Stimulated activated CD8-positive, alpha-beta memory T cell treated with anti-CD3 and anti-CD28 coated beads, Interleukin-7, amount 100 ng/mL, for 24 hours (primary cell): ENCODE measurements around the gene MRPL42.
"Not testable (repeated sequence)": the region's sequence is repeated elsewhere in the genome, so short reads cannot be mapped to it uniquely, and the experiment has no call there.

ENCODE experiments used
- DNase-seq: peaks from one replicate; pipeline ENCODE4 v3.0.0-alpha.2; 2020; ENCODE audit warnings: low read depth

MRPL42 gene

DNA sequence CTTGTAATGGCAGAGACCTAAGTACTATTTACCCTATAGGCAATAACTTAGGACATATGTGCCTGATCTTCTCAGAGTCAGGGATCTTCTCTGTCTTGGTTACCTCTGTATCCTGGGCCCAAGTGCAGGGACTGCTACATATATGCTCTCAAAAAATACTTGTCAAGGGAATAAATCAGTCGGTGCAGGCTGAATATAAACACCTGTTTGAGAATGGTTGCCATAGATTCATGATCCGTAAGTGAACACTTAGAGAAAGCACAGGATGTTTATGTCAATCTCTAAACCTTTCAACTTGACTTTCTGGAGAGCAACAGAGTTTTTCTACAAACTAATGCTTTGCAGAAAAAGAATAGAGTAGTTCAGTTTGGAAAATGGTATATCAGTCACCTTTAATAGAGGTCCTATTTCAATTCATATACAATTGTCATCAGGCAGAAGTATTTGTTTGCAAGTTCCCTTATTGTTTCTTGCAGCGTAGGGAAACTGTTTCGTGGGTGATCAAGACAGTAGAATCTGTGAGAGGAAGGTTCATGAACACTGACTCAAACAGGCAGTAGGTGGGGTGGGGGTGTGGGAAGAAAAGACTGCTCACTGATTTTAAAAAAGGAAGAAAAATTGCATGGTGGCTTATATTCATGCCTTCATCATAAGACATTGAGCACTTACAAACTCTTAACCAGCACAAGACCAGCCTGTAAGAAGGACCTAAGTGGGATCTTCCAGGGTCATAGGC lies 19.6 kb upstream of the MRPL42 start:
- DNase-seq, result no peak

DNA sequence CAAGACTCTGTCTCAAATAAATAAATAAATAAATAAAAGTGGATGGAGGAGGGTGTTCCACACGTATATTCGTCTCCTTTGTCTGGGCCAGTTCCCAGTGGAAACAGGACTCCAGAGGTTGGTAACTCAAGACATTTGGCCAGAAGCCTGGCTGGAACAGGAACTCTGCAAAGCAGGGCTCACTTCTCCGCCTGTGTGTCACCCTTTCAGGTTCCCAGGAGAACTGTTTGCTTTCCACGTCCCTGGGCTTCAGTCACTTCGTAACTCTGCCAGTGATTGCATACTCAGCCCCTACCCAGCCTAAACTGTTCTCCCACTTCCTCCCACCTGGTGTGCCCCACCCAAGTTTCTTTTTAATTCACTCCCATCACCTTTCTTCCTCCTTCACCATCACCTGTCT lies 18.5 kb upstream of the MRPL42 start:
- DNase-seq, result no peak

DNA sequence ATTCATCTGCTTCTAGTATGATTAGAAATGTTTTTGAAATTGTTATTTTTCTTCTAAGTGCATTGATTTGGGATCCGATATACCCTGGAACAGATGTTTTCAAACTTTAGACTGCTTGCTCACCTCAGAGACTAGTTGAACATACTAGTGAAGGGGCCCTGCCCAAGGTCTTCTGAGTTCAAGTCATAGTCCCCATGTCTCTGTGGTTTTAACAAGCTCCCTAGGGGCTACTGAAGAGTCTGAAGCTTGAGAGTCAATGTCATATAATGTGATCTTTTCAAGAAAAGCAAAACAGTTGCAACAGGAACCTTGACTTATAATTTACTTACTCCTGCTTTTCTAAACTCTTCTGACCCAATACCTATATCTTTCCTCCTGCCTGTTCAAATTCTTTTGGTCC lies 18.0 kb upstream of the MRPL42 start:
- no peak for DNase-seq

DNA sequence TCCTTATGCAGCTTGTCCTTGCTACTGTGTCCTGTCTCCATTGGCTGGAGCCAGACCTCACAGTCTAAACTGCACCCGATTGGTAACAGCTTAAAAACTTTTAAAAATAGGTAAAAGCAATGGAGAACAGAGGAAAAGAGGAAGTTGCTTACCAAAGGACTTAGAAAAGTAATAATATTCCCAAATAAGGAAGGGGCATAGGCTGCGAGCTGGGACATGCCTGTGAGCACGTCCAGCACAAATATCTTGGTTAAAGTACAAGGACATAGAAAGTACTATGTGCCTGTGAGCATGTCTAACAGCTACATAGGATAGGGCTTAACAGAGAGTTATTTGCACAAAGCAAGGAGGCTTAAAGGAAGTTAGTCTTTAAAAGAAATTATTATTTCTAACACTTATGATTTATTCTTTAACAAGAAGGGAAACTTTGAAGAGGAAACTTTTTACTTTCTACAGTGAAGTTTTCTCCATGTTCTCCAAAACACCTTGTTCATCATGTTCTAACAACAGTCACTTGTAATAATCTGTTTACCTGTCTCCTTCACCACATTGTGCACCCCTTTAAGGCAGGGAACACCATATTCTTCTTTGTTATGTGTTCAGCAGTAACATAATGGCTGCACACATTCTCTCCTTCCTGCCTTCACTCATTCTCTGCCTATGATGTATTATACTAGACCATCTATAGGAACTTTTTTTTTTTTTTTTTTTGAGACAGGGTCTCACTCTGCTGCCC lies 15.7 kb upstream of the MRPL42 start:
- DNase-seq, result no peak

DNA sequence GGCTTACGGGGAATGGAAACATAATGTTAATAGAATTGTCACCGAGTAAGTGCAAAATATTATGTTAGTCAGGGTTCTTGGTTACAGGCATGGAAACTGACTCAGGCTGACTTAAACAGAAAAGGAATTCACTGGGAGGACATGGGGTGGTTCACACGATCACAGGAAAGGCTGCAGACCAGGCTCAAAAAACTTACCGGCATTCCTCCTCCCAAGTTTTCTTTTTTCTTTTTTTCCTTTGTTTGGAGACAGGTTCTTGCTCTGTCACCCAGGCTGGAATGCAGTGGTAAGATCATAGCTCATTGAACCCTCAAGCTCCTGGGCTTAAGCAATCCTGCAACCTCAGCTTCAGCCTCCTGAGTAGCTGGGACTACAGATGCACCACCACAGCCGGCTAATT lies 13.7 kb upstream of the MRPL42 start:
- DNase-seq, result no peak

DNA sequence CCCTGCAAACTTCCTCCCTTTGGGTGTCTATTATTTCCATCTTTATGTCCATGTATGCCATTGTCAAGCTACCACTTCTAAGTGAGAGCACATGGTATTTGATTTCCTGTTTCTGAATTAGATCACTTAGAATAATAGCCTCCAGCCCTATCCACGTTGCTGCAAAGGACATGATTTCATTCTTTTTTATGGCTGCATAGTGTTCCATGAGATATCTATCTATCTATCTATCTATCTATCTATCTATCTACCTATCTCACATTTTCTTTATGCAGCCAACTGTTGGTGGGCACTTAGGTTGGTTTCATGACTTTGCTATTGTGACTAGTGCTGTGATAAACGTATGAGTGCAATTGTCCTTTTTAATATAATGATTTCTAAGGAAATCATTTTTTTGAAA lies 11.2 kb upstream of the MRPL42 start:
- DNase-seq, result no peak

DNA sequence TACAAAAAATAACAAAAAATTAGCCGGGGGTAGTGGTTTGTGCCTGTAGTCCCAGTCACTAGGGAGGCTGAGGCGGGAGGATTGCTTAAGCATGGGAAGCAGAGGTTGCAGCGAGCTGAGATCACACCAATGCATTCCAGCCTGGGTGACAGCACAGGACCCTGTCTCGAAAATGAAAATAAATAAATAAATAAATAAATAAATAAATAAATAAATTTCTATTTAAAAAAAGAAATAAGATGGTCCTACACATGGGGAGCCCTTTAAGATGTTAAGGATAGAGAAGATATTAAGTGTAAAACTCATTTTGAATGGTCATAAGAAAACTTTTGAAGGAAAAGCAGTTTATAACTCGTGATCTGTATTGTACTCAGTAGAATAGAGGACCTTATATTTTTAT lies 8.2 kb upstream of the MRPL42 start:
- no peak for DNase-seq

DNA sequence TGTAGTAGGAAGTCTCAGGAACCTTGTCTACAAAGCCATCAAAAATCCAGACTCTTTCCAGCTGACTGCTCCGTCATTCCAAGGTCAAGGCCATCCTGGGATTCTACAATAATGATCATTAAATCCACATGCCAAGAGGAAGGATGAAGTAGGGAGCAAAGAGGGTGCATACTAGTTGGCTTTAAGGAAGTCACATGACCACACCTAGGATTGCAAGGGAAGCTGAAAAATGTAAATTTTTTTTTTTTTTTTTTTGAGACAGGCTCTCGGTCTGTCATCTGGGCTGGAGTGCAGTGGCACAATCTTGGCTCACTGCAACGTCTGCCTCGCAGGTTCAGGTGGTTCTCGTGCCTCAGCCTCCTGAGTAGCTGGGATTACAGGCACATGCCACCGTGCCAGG lies 7.3 kb upstream of the MRPL42 start:
- no peak for DNase-seq

DNA sequence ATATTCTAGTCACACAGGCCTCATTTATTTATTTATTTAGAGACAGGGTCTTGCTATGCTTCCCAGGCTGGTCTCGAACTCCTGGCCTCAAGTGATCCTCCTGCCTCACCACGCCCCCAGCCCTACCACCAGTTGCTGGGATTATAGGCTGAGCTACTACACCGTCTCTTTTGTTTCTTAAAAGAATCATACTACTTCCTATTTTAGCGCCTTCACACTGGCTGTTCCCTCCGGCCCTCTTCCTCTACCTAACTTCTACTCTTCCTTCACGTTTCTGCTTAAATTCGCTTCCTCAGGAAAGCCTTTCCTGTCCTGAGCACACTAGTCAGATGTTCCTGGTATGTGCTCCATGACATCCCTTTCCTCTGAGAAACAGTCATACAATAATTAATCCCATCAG lies 6.4 kb upstream of the MRPL42 start:
- DNase-seq, result no peak

DNA sequence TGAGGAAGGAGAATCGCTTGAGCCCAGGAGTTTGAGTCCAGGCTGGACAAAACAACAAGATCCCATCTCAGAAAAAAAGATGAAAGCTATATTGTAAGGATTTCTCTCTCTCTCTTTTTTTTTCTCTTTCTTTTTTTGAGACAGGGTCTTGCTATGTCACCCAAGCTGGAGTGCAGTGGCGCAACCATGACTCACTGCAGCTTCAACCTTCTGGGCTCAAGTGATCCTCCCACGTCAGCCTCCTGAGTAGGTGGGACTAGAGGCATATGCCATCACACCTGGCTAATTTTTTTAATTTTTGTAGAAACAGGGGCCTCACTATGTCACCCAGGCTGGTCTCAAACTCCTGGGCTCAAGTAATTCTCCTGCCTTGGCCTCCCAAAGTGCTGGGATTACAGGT lies 5.8 kb upstream of the MRPL42 start:
- DNase-seq, result no peak

DNA sequence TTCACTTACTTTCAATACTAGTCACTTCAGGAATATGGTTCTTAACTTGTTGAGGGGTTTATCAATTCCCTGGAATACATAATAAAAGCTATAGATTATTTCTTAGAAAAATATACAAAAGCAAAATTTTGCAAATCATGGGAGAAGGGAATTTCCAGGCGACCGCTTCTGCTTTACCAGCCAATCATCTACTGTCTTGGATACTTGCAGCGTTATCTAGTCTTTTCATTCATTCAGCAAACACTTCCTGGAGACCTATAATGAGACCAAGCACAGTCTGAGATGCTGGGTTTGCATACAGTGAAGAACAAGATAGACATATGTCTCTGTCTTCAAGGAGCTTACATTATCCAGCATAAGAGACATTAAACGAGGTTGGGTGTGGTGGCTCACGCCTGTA lies 1.5 kb upstream of the MRPL42 start:
- DNase-seq, result no peak

DNA sequence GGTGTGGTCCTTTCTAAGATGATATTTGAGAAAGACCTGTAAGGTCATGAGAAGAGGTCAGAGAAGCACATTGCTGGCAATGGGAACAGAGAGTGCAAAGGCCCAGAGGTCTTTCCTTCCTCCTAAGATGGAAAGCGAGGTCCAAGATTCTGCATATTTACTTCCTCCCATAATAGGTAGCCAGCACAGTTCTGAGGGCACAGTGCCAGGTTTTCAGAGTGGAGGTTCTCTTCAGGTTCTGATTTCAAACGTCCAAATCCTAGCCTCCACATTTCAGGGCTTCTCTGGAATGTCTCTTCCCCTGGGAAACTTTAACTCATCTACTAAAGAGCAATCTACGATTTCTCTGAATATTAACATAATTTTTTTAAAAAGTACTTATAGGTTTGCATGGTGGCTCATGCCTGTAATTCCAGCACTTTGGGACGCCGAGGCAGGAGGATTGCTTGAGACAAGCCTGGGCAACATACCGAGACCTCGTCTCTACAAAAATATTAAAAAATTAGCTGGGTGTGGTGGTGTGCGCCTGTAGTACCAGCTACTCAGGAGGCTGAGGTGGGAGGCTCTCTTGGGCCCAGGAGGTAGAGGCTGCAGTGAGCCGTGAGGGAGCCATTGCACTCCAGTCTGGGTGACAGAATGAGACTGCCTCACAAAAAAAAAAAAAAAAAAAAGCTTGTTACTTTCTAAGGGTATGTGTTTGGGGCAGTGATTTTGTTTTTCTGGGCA lies 526 bp upstream of the MRPL42 start:
- DNase-seq, result no peak

DNA sequence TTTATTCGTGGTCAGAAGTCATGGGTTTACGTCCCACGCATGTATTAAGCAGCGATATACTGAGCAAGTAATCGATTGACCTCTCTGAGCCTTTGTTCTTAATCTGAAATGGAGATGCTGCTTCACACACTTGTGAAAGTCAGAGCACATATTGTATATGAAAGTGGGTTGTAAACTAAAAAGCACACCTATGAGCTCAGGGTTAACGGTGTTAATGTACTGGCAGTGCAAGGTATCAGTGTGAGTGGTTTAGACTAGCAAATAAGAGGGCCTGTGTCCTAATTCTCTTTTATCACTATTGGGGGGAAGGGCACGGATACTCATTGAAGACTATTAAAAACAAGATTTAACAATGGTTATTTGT lies 676 bp downstream of the MRPL42 start:
- DNase-seq, result no peak

DNA sequence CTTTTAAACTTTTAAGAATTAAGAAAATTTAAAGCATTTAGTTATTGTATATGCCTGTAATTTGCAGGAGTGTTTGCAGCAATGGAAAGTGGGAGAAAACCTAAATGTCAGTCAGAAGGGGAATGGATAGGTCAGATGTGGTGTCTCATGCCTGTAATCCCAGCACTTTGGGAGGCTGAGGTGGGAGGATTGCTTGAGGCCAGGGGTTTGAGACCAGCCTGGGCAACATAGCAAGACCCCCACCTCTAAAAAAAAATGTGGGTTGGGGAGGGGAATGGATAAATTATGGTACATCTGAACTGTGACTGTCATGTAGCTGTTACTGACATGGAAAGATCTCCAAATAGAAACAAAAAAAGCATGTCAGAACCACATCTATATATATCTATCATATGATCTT lies 2.1 kb downstream of the MRPL42 start:
- DNase-seq, result no peak

DNA sequence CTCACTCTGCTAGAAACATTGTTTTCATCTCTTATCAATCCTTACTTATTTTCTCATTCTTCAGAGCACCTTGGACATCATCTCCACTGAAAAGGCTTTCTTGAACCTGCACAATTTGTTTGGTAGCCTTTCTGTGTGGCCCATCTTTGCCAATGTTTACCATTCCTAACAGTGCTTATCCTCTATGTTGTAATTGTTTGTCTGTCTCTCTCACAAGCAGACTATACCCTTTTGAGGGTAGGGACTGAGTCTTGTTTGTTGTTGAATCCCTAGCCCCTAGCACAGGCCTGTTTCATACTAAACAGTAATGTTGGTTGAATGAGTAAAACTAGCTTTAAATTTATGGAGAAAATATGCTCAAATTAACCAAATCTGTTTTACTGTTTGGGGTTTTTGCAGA lies 9.2 kb downstream of the MRPL42 start:
- no peak for DNase-seq

DNA sequence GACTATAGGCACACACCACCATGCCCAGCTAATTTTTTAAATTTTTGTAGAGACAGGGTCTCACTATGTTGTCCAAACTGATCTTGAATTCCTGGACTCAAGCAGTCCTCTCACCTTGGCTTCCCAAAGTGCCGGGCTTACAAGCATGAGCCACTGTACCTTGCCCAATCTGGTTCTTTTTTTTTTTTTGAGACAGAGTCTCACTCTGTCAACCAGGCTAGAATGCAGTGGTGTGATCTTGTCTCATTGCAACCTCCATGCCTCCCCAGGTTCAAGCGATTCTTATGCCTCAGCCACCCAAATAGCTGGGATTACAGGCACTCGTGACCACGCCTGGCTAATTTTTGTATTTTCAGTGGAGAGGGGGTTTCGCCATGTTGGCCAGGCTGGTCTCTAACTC lies 15.4 kb downstream of the MRPL42 start:
- no peak for DNase-seq

DNA sequence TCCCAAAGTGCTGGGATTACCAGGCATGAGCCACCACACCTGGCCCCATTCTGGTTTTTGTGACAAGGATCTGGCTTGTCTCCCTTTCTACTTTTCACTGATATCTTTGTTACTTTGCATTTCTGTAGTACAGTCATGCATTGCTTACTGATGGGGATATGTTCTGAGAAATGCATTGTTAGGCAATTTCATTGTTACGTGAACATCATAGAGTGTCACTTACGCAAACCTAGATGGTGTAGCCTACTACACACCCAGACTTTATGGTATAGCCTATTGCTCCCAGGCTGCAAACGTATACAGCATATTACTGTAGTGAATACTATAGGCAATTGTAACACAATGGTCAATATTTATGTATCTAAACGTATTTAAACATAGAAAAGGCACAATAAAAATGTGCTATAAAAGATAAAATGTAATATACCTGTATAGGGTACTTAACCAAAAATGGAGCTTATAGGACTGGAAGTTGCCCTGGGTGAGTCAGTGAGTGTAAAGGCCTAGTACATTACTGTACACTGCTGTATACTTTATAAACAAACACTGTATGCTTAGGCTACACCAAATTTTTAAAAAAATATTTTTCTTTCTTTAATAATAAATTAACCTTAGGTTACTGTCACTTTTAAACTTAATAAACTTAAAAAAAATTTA lies 16.0 kb downstream of the MRPL42 start:
- no peak for DNase-seq

DNA sequence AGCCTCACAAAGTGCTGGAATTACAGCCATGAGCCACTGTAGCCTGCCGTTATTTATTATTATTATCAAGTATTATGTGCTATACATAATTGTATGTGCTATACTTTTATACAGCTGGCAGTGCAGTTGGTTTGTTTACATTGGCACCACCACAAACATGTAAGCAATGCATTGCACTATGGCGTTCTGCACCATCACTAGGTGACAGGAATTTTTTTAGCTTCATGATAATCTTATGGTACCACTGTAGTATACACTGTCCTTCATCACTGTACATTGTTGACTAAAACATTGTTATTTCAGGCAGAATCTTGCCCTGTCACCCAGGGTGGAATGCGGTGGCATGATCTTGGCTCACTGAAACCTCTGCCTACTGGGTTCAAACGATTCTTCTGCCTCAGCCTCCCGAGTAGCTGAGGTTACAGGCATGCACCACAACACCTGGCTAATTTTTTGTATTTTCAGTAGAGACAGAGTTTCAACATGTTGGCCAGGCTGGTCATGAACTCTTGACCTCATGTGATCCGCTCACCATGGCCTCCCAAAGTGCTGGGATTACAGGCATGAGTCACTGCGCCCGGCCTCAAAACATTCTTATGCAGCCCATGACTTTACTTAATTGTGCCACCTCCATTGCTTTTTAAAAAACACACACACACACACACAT lies 17.1 kb downstream of the MRPL42 start:
- no peak for DNase-seq

DNA sequence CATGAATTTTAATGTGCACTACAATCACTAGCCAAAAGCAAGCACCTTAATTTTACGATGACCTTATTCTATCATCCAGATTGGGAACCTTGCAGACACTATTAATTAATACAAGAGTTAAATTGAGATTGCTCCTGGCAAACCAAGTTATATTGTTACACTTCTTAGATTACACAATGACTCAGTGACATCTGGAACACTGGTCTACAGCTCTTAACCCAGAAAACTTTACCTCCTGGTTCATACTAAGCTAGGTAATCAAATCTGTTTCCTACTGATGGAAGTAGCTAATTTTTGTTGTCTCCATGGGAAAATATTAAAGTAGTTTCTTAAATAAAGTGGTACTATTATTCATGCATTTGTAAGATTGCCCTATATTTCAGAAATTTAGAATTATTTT lies 25.5 kb downstream of the MRPL42 start:
- DNase-seq, result not testable (repeated sequence)

DNA sequence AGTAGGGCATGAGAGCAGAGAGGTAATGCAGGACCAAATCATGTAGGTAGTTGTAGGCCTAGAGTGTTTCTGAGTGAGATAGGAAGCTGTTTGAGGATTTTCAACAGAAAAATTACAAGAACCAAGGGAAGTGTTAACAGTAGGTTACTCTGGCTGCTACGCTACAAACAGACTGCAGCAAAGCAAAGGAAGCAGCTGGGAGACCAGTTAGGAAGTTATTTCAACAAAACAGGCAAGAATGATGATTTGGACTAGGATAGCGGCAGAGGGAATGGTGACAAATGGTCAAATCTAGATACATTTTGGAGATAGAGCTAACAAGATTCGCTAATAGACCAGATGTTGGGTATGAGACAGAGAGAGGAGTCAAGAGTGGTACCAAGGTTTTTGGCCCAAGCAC lies 26.8 kb downstream of the MRPL42 start:
- no peak for DNase-seq

DNA sequence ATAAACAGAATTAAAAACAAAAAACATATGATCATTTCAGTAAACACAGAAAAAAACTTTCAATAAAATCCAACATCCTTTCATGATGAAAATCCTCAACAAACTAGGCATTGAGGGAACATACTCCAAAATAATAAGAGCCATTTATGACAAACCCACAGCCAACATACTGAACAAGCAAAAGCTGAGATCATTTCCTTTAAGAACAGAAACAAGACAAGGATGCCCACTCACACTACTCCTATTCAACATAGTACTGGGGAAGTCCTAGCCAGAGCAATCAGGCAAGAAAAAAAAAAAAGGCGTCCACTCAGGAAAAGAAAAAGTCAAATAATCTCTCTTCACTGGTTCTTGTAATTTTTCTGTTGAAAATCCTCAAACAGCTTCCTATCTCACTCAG lies 30.1 kb downstream of the MRPL42 start:
- no peak for DNase-seq

DNA sequence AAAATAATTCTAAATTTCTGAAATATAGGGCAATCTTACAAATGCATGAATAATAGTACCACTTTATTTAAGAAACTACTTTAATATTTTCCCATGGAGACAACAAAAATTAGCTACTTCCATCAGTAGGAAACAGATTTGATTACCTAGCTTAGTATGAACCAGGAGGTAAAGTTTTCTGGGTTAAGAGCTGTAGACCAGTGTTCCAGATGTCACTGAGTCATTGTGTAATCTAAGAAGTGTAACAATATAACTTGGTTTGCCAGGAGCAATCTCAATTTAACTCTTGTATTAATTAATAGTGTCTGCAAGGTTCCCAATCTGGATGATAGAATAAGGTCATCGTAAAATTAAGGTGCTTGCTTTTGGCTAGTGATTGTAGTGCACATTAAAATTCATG lies 31.5 kb downstream of the MRPL42 start:
- not testable (repeated sequence) for DNase-seq
